HG02623 (cell line): ENCODE results near the gene FIP1L1.
"Not testable (repeated sequence)": the region's sequence is repeated elsewhere in the genome, so short reads cannot be mapped to it uniquely, and the experiment has no call there.

Experiments used
- ATAC-seq: cut with Tn5 transposase; IDR thresholded peaks from one replicate; pipeline ENCODE4 v1.9.1; 2021; ENCODE audit warnings: moderate library complexity; ENCODE audit not compliant: unreplicated experiment

FIP1L1 gene

GRCh38 chr4:53376900-53377299, 541 bp upstream of the FIP1L1 start:
- ATAC-seq: no peak

DNA sequence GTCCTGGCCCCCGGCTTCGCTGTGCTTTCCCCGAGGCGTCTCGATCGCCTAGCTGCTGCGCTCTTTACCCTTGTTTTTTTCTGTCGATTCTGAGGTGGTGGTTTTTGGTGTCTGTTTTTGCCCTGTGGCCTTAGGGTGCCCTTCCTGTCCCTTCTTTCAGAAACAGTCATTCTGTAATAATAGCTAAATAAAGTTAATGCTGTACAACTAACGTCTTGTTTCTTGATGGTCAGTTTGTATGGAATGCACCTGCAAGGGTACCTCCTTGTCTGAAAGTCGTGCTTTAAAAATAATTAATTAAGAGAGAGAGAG, 686 bp downstream of the FIP1L1 start:
- no peak for ATAC-seq

- ATAC-seq: no peak
These were observed 2.8 kb downstream of the FIP1L1 start for GRCh38 chr4:53380221-53380620.

DNA sequence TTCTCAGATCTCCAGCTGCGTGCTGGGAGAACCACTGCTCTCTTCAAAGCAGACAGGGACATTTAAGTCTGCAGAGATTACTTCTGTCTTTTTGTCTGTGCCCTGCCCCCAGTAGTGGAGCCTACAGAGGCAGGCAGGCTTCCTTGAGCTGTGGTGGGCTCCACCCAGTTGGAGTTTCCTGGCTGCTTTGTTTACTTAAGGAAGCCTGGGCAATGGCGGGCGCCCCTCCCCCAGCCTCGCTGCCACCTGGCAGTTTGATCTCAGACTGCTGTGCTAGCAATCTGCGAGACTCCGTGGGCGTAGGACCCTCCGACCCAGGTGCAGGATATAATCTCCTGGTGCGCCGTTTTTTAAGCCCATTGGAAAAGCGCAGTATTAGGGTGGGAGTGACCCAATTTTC, 32.0 kb downstream of the FIP1L1 start:
- not testable (repeated sequence) for ATAC-seq

DNA sequence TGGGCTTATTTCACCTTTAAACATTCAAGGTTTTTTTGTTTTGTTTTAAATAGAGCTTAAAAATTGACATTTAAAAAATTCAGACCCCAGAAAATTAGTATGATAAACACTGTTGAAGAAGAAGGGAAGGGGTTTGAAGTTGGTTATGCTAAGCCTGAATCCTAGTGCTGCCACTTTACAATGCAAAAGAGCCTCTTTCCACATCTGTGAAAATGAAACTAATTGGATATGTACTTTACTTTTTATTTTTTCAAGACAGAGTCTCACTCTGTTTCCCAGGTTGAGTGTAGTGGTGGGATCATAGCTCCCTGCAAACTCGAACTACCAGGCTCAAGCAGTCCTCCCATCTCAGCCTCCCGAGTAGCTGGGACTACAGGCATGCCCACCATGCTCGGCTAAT, 41.8 kb downstream of the FIP1L1 start:
- no peak for ATAC-seq

GRCh38 chr4:53421791-53422190, 44.4 kb downstream of the FIP1L1 start:
- no peak for ATAC-seq

DNA sequence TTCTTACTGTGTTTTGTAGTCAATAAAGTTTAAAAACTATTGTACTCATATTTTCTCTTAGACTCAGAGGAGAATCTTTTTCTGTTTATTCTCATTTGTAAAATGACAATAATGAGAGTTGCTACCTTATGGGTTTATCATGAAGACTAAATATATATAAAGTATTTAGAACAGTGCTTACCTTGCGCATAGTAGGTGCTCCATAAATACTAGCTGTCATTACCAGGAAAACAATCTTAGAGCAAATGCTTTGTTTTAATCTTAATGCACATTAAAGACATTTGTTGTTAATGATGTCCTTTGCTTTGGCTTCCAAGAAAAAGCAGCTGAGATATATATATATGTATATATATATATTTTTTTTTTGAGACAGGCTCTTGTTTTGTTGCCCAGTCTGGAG, 44.9 kb downstream of the FIP1L1 start:
- no peak for ATAC-seq

DNA sequence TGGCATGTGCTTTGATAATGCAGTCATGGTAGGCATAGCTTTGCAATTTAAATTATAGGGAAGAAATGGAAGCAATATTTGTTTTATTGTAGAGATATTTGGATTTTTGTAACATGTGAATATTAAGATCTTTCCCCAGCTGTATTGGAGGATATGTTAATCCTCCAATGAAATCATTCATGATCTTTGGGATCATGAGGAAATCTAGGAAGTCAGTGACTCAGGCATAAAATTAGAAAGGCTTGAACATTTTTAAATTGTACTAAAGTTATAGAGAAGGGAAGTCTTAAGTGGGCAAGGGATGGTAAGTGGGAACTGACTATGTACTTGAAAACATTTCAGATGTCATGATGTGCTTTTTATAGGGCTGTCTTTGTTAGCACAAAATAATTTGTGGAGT, 46.8 kb downstream of the FIP1L1 start:
- no peak for ATAC-seq

- ATAC-seq: no peak
These were observed 49.9 kb downstream of the FIP1L1 start for GRCh38 chr4:53427366-53427765.

- no peak for ATAC-seq
These were observed 53.6 kb downstream of the FIP1L1 start for GRCh38 chr4:53431052-53431451.

DNA sequence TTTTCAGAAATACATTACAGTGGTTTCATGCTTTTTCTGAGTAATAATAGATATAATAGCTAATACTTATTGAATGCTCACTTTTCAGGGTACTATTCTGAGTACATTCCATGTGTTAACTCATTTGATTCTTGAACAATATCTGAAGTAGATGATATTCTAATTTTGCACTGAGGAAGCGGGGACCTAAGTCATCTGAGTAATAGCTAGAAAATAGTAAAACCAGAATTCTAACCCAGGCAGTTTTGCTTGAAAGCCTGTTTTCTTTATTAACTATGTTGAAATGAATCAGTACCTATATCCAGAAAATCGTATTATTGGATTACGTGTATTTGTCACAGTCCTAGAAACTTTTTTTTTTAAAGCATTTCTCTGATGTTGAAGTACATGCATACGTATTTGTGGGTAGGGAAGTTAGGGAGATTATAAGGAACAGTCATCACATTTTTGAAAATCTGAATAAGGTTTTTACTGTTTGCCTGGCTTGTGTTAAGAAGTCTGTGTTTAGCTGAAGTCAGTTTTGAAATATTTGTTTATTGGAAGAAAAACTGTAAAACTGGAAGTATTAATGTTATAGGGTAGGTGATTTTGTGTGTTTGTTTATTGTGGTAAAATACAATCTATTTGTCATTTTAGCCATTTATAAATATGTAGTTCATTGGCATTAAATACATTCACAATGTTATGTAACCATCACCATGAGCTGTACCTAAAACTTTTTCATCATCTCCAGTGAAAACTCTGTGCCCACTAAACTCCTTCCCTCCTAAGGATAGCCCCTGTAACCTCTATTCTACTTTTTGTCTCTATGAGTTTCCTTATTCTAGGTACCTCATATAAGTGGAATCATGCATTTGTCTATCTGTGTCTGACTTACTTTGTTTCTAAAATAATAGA, 55.3 kb downstream of the FIP1L1 start:
- peak; percentile 76 for ATAC-seq

- ATAC-seq: no peak
These were observed 58.8 kb downstream of the FIP1L1 start for GRCh38 chr4:53436251-53436650.

DNA sequence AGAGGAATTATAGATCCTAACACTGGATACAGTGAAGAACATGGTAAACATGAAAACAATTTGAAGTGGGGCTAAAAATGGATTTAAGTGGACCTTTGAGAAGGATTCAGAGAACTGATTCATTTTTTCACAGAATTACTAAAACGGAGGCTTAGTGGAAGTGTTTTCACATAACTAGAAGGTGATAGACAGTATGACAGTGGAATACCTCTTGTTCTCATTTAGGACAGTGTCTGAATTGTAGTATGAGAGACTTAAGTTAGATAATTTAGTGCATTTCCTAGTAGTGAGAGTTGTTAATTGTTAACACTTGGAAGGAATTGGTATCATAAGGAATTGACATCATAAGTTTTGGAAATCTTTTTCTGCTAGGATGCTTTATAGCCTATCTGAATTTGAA, 64.1 kb downstream of the FIP1L1 start:
- no peak for ATAC-seq

- no peak for ATAC-seq
These were observed 67.5 kb downstream of the FIP1L1 start for GRCh38 chr4:53444954-53445353.

GRCh38 chr4:53450773-53451172, 73.3 kb downstream of the FIP1L1 start:
- ATAC-seq: no peak

DNA sequence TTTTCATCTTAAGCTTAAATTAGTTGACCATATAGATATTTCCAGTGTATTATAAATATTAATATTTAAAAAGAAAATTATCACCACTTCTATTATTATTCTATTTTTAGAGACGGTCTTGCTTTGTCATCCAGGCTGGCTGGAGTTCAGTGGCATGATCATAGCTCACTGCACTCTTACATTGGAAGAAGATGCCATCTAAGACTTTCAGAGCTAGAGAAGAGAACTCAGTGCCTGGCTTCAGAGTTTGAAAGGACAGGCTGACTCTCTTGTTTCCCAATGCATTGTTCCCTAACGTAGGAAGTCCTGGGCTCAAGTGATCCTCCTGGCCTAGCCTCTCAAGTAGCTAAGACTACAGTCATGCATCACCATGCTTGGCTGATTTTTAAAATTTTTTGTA, 75.9 kb downstream of the FIP1L1 start:
- no peak for ATAC-seq

DNA sequence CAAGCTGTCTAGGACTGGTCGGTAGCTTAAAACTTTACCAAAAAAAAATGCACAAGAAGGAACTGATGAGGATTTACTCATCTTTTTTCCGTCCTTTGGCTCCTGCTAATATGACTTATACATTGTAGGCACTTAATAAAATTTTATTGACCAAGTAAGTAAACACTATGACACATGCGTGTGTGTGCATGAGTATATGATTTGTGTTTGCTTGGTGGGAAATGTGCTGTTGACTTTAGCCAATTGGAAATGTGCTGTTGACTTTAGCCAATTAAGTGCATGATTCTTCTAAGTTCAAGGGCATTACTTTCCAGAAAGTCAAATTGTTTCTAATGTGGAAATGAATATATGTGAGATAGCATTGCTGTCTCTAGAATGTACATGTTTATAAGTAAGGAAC, 78.3 kb downstream of the FIP1L1 start:
- no peak for ATAC-seq

- no peak for ATAC-seq
These were observed 78.7 kb downstream of the FIP1L1 start for GRCh38 chr4:53456178-53456577.

GRCh38 chr4:53459548-53459947, 82.1 kb downstream of the FIP1L1 start:
- ATAC-seq: no peak

- ATAC-seq: no peak
These were observed 83.8 kb downstream of the FIP1L1 start for GRCh38 chr4:53461244-53461643.

DNA sequence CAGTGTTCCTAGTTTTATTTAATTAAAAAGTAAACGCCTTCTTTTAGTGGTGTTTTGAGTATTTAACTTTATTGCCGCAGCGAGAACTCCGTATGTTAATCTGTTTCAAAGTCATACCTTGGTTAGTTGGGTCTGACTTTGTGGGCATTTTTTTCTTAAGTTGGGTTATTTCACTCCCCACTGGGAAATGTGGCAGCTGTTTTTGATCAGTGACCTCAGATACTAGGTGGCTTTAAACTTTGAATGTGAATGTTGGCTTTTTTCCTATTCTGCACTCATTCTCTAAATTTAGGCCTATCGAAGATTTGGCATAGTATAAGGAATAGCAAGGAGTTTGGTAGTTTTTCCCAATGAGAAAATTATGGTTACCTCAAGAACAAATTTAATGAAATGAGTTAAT, 85.9 kb downstream of the FIP1L1 start:
- ATAC-seq: no peak

GRCh38 chr4:53465281-53465680, 87.8 kb downstream of the FIP1L1 start:
- no peak for ATAC-seq

DNA sequence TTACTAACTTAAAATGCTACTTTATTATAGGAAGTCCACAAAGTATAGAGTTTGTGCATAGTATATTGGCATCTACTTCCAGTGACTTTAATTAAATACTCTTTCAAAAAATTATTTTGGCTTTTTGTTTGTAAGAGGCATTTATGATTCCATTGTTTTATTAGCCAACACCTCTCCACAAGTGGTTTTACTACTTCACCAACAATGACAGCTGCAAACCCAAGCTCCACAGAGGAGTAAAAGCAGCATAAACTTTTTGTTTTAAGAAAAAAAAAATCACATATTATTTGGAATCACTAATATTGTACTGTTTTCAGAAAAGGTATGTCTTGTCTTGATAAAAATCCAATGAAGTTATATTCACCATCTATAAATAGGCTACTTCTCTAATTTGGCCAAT, 88.5 kb downstream of the FIP1L1 start:
- no peak for ATAC-seq
